ENCODE results near the gene CHMP2A. TPM values are rescaled to one million over a fixed set of nuclear protein-coding genes. Genes with fewer than 3 reads are reported as not detected.

Gene CHMP2A
- total and polyA plus RNA-seq, 2 of the 13 experiments (the other 11 are each of a cell fraction or from before 2014, with no cell fraction given) = 49.7 to 55.0 TPM

DNA sequence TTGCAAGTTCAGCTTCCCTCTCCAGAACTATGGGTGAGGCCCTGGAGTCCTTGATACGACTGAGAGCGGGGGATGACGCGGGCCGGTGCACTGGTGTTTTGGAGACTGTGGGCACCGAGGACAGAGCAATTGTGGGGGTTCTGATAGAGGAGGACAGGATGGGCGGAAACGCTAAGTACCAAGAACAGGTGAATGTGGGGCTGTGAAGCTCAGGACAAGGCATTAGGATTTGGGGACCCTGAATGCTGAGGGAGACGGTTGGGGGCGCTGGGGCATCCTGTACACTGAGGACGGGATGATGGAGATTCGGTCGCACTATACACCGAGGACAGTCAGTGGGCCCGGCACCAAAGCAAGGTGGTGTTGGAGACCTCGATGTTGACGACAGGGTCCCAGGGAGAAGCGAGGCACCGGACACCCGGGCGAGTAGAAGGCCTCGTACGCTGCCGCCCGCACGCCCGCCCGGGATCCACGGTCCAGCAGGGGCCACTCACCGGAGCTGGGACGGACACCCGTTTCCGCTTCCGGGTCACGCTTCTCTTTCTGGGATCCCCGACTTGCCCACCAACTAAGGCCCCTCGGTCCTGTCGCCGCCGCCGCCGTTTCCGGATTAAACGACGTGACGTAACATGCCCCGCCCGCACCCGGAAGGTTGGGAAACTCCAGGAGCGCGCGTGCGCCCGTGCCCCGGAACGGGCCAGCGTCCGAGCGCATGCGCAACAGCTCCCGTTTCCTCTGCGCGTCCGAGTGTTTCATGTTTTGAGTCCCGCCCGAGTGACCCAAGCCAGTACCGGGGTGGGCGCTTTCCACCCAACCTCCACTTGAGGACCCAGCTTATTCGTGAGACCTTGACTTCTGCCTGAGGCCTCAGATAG, at the start of gene CHMP2A (continued):
- TF ChIP-seq DPF2 (CRISPR knock-in tag; IDR thresholded peaks at IDR 0.05; ENCODE audit: borderline replicate concordance, low read depth) = no peak
- TF ChIP-seq, protein P1, sequence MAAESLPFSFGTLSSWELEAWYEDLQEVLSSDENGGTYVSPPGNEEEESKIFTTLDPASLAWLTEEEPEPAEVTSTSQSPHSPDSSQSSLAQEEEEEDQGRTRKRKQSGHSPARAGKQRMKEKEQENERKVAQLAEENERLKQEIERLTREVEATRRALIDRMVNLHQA (CRISPR knock-in tag; IDR thresholded peaks at IDR 0.05) = no peak
- TF ChIP-seq GATAD1 (CRISPR knock-in tag; IDR thresholded peaks at IDR 0.05) = peak; percentile 89
- no peak for TF ChIP-seq SSRP1 (CRISPR knock-in tag; IDR thresholded peaks at IDR 0.05)
- no peak for TF ChIP-seq PAX8 (CRISPR knock-in tag; IDR thresholded peaks at IDR 0.05; ENCODE audit: borderline replicate concordance)
- peak; percentile 20; the same call in 1 of the 2 replicates for TF ChIP-seq RAD21 (CRISPR knock-in tag; IDR thresholded peaks at IDR 0.05)
- no peak for TF ChIP-seq NBN (conservative IDR thresholded peaks at IDR 0.05)
- no peak for TF ChIP-seq ZNF792 (CRISPR knock-in tag; IDR thresholded peaks at IDR 0.05)
- TF ChIP-seq, protein P2, sequence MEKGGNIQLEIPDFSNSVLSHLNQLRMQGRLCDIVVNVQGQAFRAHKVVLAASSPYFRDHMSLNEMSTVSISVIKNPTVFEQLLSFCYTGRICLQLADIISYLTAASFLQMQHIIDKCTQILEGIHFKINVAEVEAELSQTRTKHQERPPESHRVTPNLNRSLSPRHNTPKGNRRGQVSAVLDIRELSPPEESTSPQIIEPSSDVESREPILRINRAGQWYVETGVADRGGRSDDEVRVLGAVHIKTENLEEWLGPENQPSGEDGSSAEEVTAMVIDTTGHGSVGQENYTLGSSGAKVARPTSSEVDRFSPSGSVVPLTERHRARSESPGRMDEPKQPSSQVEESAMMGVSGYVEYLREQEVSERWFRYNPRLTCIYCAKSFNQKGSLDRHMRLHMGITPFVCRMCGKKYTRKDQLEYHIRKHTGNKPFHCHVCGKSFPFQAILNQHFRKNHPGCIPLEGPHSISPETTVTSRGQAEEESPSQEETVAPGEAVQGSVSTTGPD (CRISPR knock-in tag; IDR thresholded peaks at IDR 0.05) = no peak
- peak; percentile 43; the same call in 1 of the 2 replicates for TF ChIP-seq ZNF501 (CRISPR knock-in tag; IDR thresholded peaks at IDR 0.05)
- TF ChIP-seq ARNT (IDR thresholded peaks at IDR 0.05) = no peak
- TF ChIP-seq CEBPB (IDR thresholded peaks at IDR 0.05; ENCODE audit: borderline replicate concordance, low read depth, low read length) = peak; percentile 92
- TF ChIP-seq ZNF430 (CRISPR knock-in tag; IDR thresholded peaks at IDR 0.05) = peak; percentile 8; the same call in 1 of the 2 replicates
- TF ChIP-seq ZNF703 (CRISPR knock-in tag; IDR thresholded peaks at IDR 0.05; ENCODE audit: borderline replicate concordance) = no peak; the same call in 1 of the 2 replicates
- TF ChIP-seq SRSF4 (IDR thresholded peaks at IDR 0.05; ENCODE audit: low read depth, low read length, poor library complexity, severe bottlenecking) = peak; percentile 87
- TF ChIP-seq TBX2 (CRISPR knock-in tag; IDR thresholded peaks at IDR 0.05; ENCODE audit: borderline replicate concordance) = peak; percentile 10
- no peak for TF ChIP-seq SETDB1 (CRISPR knock-in tag; IDR thresholded peaks at IDR 0.05; ENCODE audit: borderline replicate concordance)
- TF ChIP-seq, protein P3, sequence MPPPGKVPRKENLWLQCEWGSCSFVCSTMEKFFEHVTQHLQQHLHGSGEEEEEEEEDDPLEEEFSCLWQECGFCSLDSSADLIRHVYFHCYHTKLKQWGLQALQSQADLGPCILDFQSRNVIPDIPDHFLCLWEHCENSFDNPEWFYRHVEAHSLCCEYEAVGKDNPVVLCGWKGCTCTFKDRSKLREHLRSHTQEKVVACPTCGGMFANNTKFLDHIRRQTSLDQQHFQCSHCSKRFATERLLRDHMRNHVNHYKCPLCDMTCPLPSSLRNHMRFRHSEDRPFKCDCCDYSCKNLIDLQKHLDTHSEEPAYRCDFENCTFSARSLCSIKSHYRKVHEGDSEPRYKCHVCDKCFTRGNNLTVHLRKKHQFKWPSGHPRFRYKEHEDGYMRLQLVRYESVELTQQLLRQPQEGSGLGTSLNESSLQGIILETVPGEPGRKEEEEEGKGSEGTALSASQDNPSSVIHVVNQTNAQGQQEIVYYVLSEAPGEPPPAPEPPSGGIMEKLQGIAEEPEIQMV (CRISPR knock-in tag; IDR thresholded peaks at IDR 0.05; ENCODE audit: low read depth) = no peak
- TF ChIP-seq, protein P4, sequence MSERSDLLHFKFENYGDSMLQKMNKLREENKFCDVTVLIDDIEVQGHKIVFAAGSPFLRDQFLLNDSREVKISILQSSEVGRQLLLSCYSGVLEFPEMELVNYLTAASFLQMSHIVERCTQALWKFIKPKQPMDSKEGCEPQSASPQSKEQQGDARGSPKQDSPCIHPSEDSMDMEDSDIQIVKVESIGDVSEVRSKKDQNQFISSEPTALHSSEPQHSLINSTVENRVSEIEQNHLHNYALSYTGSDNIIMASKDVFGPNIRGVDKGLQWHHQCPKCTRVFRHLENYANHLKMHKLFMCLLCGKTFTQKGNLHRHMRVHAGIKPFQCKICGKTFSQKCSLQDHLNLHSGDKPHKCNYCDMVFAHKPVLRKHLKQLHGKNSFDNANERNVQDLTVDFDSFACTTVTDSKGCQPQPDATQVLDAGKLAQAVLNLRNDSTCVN (CRISPR knock-in tag; IDR thresholded peaks at IDR 0.05; ENCODE audit: borderline replicate concordance) = 0 out of 2 replicates have a peak, but pooled peaks have one; percentile 25
- TF ChIP-seq, protein P5, sequence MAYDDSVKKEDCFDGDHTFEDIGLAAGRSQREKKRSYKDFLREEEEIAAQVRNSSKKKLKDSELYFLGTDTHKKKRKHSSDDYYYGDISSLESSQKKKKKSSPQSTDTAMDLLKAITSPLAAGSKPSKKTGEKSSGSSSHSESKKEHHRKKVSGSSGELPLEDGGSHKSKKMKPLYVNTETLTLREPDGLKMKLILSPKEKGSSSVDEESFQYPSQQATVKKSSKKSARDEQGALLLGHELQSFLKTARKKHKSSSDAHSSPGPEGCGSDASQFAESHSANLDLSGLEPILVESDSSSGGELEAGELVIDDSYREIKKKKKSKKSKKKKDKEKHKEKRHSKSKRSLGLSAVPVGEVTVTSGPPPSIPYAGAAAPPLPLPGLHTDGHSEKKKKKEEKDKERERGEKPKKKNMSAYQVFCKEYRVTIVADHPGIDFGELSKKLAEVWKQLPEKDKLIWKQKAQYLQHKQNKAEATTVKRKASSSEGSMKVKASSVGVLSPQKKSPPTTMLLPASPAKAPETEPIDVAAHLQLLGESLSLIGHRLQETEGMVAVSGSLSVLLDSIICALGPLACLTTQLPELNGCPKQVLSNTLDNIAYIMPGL (CRISPR knock-in tag; IDR thresholded peaks at IDR 0.05; ENCODE audit: borderline replicate concordance in 1 of 2, low read depth in 1 of 2) = peak in 1 of 2 experiments; percentile 62; a peak in 3 of 4 replicates
- TF ChIP-seq ZNF136 (CRISPR knock-in tag; IDR thresholded peaks at IDR 0.05; ENCODE audit: low read depth) = 0 out of 2 replicates have a peak, but pooled peaks have one; percentile 60
- no peak for TF ChIP-seq SRF (IDR thresholded peaks at IDR 0.05; ENCODE audit: low read depth, low read length)
